ENCODE results near the gene FBXW8.

- TF ChIP-seq, protein P1, sequence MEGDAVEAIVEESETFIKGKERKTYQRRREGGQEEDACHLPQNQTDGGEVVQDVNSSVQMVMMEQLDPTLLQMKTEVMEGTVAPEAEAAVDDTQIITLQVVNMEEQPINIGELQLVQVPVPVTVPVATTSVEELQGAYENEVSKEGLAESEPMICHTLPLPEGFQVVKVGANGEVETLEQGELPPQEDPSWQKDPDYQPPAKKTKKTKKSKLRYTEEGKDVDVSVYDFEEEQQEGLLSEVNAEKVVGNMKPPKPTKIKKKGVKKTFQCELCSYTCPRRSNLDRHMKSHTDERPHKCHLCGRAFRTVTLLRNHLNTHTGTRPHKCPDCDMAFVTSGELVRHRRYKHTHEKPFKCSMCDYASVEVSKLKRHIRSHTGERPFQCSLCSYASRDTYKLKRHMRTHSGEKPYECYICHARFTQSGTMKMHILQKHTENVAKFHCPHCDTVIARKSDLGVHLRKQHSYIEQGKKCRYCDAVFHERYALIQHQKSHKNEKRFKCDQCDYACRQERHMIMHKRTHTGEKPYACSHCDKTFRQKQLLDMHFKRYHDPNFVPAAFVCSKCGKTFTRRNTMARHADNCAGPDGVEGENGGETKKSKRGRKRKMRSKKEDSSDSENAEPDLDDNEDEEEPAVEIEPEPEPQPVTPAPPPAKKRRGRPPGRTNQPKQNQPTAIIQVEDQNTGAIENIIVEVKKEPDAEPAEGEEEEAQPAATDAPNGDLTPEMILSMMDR (IDR thresholded peaks at IDR 0.05; ENCODE audit: low read depth, low read length, poor library complexity, severe bottlenecking): no peak
- TF ChIP-seq EZH2phosphoT487 (IDR thresholded peaks at IDR 0.05; ENCODE audit: borderline replicate concordance, low read length): no peak
These were observed 44.1 kb downstream of the FBXW8 start for GRCh38 chr12:116954710-116955381.
